ENCODE results near the gene GOLGA7B. TPM values are rescaled to one million over a fixed set of nuclear protein-coding genes. Genes with fewer than 3 reads are reported as not detected.

The GOLGA7B gene
- total RNA-seq, 1 donor from 2014 or later = 2.5 TPM

DNA sequence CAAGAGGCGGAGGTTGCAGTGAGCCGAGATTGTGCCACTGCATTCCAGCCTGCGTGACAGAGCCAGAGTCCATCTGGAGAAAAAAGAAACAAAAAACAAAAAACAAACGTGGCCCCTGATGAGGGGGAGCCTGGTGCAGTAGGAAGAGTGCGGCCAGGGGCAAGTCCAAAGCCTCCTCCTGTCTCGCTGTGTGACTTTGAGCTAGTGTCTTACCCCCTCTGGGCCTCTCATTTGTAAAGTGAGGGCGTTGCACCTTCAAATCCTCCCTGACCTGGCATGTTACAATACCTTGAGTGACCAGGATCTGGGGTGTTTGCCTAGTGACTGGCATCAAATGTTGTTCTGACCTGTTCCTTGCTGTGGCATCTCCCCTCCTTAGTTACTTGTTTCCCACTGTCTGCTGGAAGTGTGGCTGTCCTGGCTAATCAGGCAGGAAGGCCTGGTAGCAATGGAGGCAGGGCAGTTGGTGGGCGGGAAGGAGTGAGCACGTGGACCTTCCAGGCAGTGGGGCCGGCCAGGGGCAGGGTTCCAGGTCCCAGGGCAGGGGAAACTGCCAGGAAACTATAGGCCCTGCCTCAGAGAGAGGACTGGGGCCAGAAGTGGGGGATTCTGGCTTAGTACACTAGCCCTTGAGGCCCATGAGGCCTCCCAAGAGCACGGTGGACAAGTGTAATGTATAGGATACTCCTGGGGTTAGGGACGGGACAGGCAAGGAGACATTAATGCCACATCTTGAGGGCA lies 24.5 kb upstream of the GOLGA7B start:
- Histone ChIP-seq H3K9me3 (no peaks in the 10 kb centered on the region), H3K27me3 (no peaks in the 10 kb centered on the region), H3K4me1 (peaks cover 6% of the 10 kb centered on the region), H3K27ac (no peak overlapping the region), H3K4me3 (no peak overlapping the region), H3K36me3 (no peaks in the 10 kb centered on the region)
- TF ChIP-seq POLR2A (IDR thresholded peaks at IDR 0.05) (no peak), POLR2AphosphoS5 (IDR thresholded peaks at IDR 0.05; ENCODE audit: insufficient read depth in 1 of 2, low read depth in 1 of 2) (no peak)
- TF ChIP-seq, protein P1, sequence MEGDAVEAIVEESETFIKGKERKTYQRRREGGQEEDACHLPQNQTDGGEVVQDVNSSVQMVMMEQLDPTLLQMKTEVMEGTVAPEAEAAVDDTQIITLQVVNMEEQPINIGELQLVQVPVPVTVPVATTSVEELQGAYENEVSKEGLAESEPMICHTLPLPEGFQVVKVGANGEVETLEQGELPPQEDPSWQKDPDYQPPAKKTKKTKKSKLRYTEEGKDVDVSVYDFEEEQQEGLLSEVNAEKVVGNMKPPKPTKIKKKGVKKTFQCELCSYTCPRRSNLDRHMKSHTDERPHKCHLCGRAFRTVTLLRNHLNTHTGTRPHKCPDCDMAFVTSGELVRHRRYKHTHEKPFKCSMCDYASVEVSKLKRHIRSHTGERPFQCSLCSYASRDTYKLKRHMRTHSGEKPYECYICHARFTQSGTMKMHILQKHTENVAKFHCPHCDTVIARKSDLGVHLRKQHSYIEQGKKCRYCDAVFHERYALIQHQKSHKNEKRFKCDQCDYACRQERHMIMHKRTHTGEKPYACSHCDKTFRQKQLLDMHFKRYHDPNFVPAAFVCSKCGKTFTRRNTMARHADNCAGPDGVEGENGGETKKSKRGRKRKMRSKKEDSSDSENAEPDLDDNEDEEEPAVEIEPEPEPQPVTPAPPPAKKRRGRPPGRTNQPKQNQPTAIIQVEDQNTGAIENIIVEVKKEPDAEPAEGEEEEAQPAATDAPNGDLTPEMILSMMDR (IDR thresholded peaks at IDR 0.05) = no peak
- no peak for DNase-seq (ENCODE audit: extremely low spot score in 2 of 2)
- intact Hi-C loops (cut with DNase I) = no loop called here

DNA sequence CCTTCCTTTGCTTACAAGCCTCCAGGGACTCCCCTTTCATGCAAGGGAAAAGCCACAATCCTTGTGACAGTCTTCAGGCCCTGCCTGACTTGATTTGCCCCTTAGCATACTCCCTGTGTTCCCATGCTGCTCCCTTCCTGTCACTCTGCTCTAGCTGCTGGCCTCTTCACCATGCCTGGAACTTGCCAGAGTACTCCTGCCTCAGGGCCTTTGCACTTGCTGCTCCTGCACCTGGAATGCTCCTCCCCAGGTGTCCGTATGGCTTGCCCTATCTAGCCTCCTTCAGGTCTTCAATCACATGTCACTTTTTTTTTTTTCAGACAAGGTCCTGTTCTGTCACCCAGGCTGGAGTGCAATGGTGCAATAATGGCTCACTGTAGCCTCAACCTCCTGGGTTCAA lies 22.8 kb upstream of the GOLGA7B start:
- Histone ChIP-seq H3K9me3 (no peaks in the 10 kb centered on the region), H3K4me1 (peaks cover 6% of the 10 kb centered on the region), H3K27me3 (no peaks in the 10 kb centered on the region), H3K36me3 (no peaks in the 10 kb centered on the region), H3K4me3 (no peak overlapping the region), H3K27ac (no peak overlapping the region)
- intact Hi-C loops (cut with DNase I) = no loop called here
- no peak for DNase-seq (ENCODE audit: extremely low spot score in 2 of 2)
- TF ChIP-seq, protein P1 (IDR thresholded peaks at IDR 0.05) = no peak
- TF ChIP-seq POLR2AphosphoS5 (IDR thresholded peaks at IDR 0.05; ENCODE audit: insufficient read depth in 1 of 2, low read depth in 1 of 2) (no peak), POLR2A (IDR thresholded peaks at IDR 0.05) (no peak)

DNA sequence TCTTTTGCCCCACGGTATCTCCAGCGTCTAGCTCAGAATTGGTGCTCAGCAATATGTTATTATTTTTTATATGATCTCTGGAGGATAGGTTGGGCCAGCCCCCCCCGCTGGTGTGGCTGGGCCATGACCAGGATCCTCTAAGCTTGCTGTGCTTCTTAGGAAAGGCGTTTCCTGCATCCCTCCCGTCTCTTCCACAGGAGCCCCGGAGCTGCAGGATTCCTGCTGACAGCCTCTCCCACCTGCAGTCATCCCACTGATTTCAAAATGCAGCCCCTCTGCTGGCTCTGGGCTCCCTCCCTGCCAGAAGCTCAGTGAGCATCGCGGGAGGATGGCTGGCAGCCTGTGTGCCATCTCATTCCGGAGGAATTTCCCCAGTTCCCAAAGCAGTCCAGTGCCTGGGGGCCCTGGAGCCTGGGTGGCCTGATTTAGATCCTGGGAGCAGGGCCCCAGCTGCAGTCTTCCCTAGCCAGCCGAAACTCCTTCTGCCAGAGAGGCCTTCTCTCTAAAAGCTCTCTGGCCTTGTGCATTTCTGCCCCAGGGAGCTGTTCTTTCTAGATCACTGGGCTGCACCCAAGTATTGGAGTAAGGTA lies 21.8 kb upstream of the GOLGA7B start:
- TF ChIP-seq POLR2AphosphoS5 (IDR thresholded peaks at IDR 0.05; ENCODE audit: insufficient read depth in 1 of 2, low read depth in 1 of 2) = no peak
- no peaks in the 10 kb centered on the region for H3K27me3 ChIP-seq
- no peaks in the 10 kb centered on the region for H3K36me3 ChIP-seq
- no peak overlapping the region for H3K4me3 ChIP-seq
- H3K27ac ChIP-seq = no peak overlapping the region
- intact Hi-C loops (cut with DNase I) = no loop called here
- no peaks in the 10 kb centered on the region for H3K9me3 ChIP-seq
- peaks cover 6% of the 10 kb centered on the region for H3K4me1 ChIP-seq
- no peak for DNase-seq (ENCODE audit: extremely low spot score in 2 of 2)

DNA sequence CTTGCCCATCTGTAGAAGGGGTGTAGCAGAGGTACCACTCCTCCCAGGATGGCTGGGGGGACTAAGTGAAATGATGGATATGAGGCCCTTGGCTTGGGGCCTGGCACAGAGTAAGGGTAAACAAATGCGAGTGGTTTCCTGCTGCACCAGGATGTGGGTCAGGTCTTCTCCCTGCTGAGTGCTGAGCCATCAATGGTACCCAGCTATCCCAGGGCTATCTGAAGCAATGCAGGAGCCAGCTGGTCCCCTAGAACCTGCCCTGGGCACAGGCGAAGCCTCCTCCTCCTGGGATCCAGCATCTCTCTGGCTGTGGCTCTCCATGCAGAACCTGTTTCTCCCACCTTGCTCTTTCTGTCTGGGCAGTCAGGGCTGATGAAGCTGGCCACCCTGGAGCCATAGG lies 20.9 kb upstream of the GOLGA7B start:
- H3K4me3 ChIP-seq = no peak overlapping the region
- no peak overlapping the region for H3K27ac ChIP-seq
- no peaks in the 10 kb centered on the region for H3K27me3 ChIP-seq
- no peak for DNase-seq (ENCODE audit: extremely low spot score in 2 of 2)
- H3K4me1 ChIP-seq = peaks cover 6% of the 10 kb centered on the region
- H3K9me3 ChIP-seq = no peaks in the 10 kb centered on the region
- TF ChIP-seq POLR2AphosphoS5 (IDR thresholded peaks at IDR 0.05; ENCODE audit: insufficient read depth in 1 of 2, low read depth in 1 of 2) (no peak), POLR2A (IDR thresholded peaks at IDR 0.05) (no peak)
- TF ChIP-seq, protein P1 (IDR thresholded peaks at IDR 0.05) = no peak
- intact Hi-C loops (cut with DNase I) = no loop called here
- no peaks in the 10 kb centered on the region for H3K36me3 ChIP-seq

DNA sequence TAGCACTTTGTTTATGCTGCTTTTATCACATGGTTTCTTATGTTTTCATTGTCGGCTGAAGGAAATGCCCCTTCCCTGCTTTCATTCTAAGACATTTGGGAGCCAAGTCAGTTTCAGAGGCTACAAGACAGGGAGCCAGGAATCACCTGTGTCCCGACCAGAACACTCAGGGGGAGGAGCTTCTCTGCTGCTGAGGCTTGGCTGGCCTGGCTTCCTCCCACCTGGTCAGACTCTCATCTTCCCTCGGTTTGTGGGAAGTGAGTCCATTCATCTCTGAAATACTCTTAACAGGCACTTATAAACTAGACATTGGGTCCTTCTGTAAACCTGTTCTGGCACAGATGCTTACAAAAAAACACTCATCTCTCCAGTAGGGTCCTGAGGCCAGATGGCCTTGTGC lies 19.6 kb upstream of the GOLGA7B start:
- intact Hi-C loops (cut with DNase I) = no loop called here
- DNase-seq (ENCODE audit: extremely low spot score in 2 of 2) = no peak

More for the DNA sequence above, 19.6 kb upstream of the GOLGA7B start:
- Histone ChIP-seq H3K27me3 (no peaks in the 10 kb centered on the region), H3K4me1 (peaks cover 6% of the 10 kb centered on the region), H3K9me3 (no peaks in the 10 kb centered on the region), H3K4me3 (no peak overlapping the region), H3K27ac (no peak overlapping the region), H3K36me3 (no peaks in the 10 kb centered on the region)
- TF ChIP-seq POLR2A (IDR thresholded peaks at IDR 0.05) (no peak), POLR2AphosphoS5 (IDR thresholded peaks at IDR 0.05; ENCODE audit: insufficient read depth in 1 of 2, low read depth in 1 of 2) (no peak)
- TF ChIP-seq, protein P1 (IDR thresholded peaks at IDR 0.05) = no peak

Measured in vagina (tissue), 2 donors.